SH-SY5Y (cell line): ENCODE results near the gene CRY1.

Experiments
- GATA2 ChIP-seq: IDR thresholded peaks from 2 replicates; pipeline ENCODE4 v1.6.1; 2011; ENCODE audit warnings: mild to moderate bottlenecking, low read depth, low read length
- GATA3 ChIP-seq: IDR thresholded peaks from 2 replicates; pipeline ENCODE4 v1.6.1; 2011; ENCODE audit warnings: low read depth, mild to moderate bottlenecking, low read length, moderate library complexity

The CRY1 gene

DNA sequence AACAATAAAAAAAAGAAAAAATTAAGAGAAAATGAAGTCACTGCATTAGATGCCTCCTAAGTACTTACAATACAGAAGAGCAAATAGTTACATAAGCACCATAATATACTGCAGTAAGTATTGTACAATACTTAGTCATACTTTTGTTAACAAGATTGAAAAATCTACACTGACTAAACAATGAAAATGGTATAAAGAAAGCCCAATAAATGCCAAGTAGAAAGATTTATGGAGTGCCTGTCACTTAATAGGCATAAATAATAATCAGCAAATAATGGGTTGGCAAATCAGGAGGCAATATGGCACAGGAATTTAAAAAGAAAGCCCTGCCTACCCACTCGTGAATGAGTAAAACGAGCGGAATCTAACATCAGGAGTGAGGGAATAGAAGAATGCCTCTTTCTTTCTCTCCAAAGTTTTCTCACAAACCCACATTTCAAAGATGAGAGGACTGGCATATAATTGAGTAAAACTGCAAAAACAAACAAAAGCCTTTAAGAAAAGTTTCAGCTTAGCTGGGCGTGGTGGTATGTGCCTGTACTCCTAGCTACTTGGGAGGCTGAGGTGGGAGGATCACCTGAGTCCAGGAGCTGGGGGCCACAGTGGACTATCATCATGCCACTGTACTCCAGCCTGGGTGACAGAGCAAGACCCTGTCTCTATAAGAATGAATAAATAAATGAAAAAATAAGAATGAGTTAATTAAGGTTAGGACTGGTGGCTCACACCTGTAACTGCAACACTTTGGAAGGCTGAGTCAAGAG is 36.1 kb downstream of the CRY1 start:
- TF ChIP-seq GATA2 (no peak), GATA3 (no peak)

DNA sequence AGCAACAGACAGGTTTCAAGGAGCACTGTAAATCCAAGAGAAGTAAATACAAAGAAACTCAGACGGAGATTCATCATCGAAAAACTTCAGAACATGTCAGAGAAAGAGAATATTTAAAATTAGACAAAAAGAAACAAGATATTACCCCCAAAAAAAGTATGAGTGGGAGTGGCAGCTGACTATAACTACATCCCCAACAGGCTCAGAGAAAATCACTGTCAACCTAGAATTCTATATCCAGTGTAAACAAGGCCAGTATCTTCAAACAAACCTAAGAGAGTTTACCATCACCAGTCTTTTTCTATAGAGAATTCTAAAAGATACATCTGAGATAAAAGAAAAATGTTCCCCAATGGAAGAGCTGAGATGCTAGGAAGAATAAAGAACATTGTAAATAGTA is 39.6 kb downstream of the CRY1 start:
- TF ChIP-seq GATA2, result no peak
- no peak for TF ChIP-seq GATA3

DNA sequence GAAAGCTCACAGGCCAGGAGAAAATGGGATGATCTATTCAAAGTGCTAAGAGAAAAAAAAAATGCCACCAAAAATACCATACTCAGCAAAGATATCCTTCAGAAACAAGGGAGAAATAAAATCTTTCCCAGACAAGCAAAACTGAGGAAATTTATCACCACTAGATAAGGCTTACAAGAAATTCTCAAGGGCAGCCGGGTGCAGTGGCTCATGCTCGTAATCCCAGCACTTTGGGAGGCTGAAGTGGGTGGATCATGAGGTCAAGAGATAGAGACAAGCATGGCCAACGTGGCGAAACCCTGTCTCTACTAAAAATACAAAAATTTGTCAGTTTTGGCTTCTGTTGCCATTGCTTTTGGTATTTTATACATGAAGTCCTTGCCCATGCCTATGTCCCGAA is 48.2 kb downstream of the CRY1 start:
- TF ChIP-seq GATA3 (no peak), GATA2 (no peak)

DNA sequence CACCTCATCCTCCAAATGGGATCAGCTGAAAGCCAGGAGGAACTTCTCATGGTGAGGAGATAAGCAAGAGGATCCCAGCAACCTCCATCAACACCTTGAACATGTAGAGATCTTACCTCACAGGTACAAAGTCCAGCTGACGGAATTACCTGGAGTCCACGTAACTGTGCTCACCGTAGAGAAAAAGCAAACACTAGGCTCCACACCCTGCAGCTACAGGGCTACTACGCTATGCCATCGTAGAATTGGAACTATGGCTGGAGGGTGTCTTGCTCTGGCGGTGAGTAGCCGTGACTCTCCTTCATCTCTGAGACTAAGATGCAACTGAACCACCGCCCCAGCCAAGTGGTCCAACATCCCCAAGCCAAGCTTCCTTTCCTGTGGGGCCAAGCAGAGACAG is 50.5 kb downstream of the CRY1 start:
- TF ChIP-seq GATA3 (no peak), GATA2 (no peak)

DNA sequence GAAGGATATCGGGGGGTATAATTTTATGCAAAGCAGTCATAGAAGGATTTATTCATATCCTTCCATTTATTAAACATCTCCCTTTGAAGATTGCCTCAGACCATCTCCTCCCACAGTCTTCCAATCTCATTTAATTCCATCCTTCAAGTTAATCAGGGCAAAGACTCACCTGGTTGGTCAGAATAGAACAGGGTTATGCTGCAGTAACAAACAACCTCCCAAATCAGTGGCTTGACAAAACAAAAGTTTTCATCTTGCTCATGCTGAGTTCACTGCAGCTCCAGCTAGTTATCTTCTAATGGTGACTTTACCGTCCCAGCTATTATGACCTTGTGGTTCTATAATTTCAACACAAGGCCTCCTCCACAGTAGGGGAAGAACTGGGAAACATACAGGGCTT is 57.6 kb downstream of the CRY1 start:
- TF ChIP-seq GATA2 (no peak), GATA3 (no peak)

DNA sequence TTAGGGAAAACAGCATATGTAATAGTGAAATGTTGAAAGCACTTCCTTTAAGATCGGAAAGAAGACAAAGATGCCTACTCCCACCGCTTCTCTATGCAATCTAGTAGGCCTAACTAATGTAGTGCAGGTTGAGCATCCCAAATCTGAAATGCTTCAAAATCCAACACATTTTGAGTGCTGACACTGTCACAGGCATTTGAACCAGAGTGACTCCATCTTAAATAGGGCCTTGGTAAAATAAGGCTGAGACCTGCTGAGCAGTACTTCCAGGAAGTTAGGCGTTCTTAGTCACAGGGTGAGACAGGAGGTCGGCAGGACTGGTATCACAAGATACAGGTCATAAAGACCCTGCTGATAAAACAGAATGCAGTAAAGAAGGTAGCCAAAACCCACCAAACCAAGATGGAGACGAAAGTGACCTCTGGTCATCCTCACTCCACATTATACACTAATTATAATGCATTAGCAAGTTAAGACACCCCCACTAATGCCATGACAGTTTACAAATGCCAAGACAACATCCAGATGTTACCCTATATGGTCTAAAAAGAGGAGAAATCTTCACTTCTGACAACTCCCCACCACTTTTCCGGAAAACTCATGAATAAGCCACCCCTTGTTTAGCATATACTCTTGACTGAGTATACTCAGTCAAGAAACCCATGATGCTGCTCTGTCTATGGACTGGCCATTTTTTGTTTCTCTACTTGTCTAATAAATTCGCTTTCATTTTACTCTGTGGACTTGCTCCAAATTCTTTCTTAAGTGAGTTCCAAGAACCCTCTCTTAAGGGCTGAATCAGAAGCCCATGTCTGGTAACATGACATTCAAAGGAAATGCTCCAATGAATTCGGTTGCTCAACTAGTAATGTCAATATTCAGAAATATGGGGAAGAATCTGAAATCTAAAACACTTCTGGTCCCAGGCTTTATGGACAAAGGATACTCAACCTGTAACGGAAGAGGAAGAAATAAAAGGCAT is 59.3 kb downstream of the CRY1 start:
- TF ChIP-seq GATA3 (no peak), GATA2 (no peak)

DNA sequence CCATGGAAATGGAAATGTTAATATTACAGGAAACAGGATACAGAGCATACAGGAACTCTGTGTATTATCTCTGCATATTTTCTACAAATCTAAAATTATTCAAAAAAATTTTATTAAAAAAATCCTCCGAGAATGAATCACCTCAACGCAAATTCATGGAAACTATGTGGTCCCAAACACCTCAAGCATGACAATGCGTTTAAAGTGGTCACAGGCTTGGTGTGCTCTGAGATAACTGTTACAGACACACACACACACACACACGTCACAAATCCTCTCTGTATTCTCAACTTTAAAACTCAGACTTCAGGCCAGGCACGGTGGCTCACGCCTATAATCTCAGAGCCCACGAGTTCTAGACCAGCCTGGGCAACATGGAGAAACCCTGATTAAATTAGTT is 61.1 kb downstream of the CRY1 start:
- TF ChIP-seq GATA3, result no peak

DNA sequence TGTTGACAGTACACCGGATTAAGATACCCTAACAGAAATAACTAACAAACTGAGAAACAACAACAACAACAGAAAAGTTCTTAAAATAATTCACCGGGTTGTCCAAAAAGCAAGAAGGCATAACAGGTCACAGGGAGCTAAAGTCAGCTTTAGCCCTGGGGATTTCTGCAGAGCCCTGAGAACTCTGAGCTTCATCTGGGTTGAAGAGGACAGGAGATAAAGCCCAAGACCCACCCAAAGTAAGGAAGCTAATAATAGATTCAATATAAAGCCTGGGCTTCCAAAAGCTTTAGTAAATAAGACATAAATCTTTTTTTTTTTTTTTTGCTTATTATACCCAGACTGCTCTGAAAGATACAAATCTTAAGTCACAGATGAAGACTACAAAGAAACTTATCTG is 62.3 kb downstream of the CRY1 start:
- TF ChIP-seq GATA3, result no peak
- no peak for TF ChIP-seq GATA2

DNA sequence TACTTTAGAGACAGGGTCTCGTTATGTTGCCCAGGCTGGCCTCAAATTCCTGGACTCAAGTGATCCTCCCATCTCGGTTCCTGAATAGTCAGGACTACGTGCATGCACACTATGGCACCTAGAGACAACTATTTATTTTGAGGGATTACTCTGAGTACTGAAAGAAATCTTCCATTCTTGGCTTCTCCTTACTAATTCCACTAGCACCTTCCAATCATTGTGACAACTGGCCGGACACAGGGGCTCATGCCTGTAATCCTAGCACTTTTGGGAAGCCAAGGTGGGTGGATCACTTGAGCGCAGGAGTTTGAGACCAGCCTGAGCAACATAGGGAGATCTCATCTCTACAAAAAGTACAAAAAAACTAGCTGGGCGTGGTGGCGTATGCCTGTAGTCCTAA is 64.3 kb downstream of the CRY1 start:
- TF ChIP-seq GATA3 (no peak), GATA2 (no peak)

DNA sequence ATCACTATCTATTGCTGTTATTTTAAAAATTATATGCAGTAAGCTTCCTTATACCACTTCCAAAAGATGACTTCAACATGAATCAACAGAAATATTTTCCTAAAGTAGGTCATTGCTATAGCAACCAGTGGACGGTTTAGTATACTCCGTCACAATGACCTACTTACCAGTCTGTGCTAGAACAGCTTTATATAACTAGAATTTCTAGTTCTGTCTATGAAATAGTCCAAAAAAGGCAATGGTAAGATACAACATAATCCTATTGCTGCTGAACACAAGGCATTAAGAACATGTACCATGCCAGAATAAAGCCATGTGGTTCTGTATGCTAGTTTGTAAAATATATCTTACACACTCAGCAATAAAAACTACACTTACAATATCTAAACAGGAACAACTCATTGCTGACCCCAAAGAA is 65.7 kb downstream of the CRY1 start:
- TF ChIP-seq GATA2, result no peak
- no peak for TF ChIP-seq GATA3

DNA sequence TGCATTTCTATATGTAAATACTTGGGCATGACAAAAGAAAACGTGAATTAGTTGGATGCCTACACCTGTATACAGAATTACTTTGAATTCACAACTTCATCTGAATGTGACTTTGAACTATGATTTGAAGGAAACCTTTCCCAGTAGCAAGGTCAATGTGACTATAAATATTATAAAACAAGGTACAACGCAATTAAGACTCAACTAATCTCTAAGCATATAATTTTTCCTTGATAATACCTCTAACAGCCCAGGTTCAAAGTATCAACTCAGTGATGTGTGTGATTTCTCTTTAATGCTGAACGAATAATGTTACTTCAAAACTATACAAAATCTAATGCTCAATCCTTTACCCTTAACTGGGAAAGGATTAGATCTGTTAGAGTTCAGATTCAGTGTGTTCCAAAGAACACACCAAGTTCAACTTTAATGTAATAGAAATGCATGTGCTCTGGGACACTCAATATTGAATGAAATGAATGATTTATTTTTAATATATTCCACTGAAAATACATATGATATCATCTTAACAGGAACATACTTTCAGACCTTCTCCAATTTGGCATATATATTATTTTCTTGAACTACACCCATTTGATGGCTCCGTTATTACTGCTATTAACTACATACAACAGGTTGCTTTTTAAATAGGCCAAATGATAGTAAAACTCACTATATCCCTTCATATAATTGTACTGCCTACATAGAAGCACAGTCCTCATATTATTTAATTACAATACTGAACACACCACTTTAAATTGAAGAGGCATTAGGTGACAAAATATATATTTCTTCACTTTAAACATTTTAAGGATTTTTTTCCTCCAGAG is 66.3 kb downstream of the CRY1 start:
- TF ChIP-seq GATA3, result no peak
- no peak for TF ChIP-seq GATA2

DNA sequence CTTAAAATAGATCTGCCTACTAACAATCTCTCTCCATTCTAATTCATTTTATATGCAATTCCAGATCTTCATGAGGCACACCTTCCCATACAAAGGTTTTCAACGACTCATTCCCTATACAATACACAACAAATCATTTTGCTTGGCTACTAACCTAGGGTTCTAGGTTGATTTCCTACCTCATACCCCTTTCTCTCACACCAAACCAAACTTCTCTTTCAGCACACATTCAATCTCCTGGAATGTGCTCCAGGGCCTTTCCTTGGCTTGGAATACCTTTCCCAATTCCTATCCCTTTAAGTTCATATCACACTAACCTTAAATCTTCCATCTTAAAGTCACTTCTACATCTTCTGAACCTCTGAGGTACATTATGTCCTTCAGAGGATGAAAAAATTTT is 67.7 kb downstream of the CRY1 start:
- no peak for TF ChIP-seq GATA3
- no peak for TF ChIP-seq GATA2

DNA sequence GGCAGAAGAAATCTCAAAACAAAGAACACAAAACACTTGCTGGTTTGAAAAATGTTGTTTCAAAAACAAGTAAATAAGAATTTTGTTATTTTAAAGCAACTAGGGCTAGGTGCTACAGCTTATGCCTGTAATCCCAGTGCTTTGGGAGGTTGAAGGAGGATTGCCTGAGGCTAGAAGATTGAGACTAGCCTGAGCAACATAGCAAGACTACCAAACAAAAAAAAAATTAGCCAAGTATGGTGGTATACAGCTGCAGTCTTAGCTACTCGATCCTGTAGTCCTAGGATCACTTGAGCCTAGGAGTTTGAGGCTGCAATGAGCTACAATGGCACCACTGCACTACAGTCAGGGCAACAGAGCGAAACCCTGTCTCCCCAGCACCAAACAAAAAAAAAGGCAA is 73.8 kb downstream of the CRY1 start:
- TF ChIP-seq GATA2 (no peak), GATA3 (no peak)

DNA sequence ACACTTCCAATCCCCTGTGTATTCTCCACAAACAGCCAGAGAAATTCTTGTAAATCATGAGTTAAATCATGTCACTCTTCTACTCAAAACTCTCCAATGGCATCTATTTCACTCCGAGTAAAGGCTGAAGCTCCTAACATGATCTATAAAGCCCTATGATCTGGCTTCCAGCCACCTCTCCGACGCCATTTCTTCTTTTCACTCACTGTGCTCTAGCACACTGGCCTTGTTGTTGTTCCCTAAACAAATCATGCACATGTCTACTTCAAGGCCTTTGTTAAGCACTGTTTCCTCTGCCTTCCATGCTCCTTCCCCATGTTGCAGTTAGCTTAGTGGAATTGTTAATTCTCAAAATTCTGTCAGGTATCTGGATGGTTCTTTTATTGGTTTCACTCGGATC is 76.3 kb downstream of the CRY1 start:
- TF ChIP-seq GATA2 (no peak), GATA3 (no peak)

DNA sequence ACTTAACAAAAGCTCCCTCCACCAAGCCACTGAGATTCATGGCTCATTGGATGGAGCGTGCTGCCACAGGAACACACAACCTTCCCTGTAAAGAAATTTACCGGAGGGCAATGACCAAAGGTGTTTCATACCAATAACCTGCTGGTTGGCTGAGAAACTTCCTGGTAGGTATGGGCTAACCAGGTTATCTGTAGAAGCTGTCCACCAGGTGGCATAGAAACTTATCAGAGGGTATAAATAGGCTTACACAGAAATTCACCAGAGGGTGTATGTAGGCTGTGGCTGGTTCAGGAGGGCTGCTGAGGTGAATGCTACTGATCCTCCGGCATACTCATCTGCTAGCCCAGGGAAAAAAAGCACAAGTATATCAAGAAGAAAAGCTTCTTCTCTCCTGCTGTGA is 79.3 kb downstream of the CRY1 start:
- TF ChIP-seq GATA2 (no peak), GATA3 (no peak)
